Hepatocyte (in vitro differentiated cells): ENCODE measurements around the gene FGF1. TPM values are rescaled to one million over a fixed set of nuclear protein-coding genes. Genes with fewer than 3 reads are reported as not detected.

Source experiments
- DNase-seq: peaks from one replicate; pipeline ENCODE4 v3.0.0-alpha.2; 2016; ENCODE audit warnings: low spot score
- H2AFZ ChIP-seq: fragments of 200-600 bp; sonication (generic); 2 replicates; pipeline ENCODE4 v1.6.0; 2016; ENCODE audit warnings: antibody characterized with exemption, mild to moderate bottlenecking
- H3K27ac ChIP-seq: fragments of 200-600 bp; sonication (generic); 2 replicates; pipeline ENCODE4 v1.5.1; 2016; ENCODE audit warnings: mild to moderate bottlenecking
- H3K27me3 ChIP-seq: fragments of 200-600 bp; sonication (generic); 2 replicates; pipeline ENCODE4 v1.6.1; 2016
- H3K36me3 ChIP-seq: fragments of 200-600 bp; sonication (generic); replicated peaks from 2 replicates; pipeline ENCODE4 v1.5.1; 2016; ENCODE audit warnings: low read depth; ENCODE audit not compliant: insufficient read depth
- H3K4me1 ChIP-seq: fragments of 200-600 bp; sonication (generic); 2 replicates; pipeline ENCODE4 v1.5.1; 2016; ENCODE audit warnings: mild to moderate bottlenecking, moderate library complexity; ENCODE audit not compliant: insufficient read depth
- H3K4me2 ChIP-seq: fragments of 200-600 bp; sonication (generic); 2 replicates; pipeline ENCODE4 v1.6.0; 2016
- H3K4me3 ChIP-seq: fragments of 200-600 bp; sonication (generic); 2 replicates; pipeline ENCODE4 v1.5.1; 2016; ENCODE audit warnings: mild to moderate bottlenecking
- H3K79me2 ChIP-seq: fragments of 200-600 bp; sonication (generic); 2 replicates; pipeline ENCODE4 v1.6.0; 2017; ENCODE audit warnings: mild to moderate bottlenecking
- H3K9me2 ChIP-seq: fragments of 200-600 bp; sonication (generic); replicated peaks from 2 replicates; pipeline ENCODE4 v1.6.0; 2017; ENCODE audit warnings: mild to moderate bottlenecking; ENCODE audit not compliant: insufficient read depth
- H3K9me3 ChIP-seq: fragments of 200-600 bp; sonication (generic); 2 replicates; pipeline ENCODE4 v1.5.1; 2016; ENCODE audit warnings: low read depth, mild to moderate bottlenecking
- H4K20me1 ChIP-seq: fragments of 200-600 bp; sonication (generic); 2 replicates; pipeline ENCODE4 v1.6.0; 2016; ENCODE audit warnings: mild to moderate bottlenecking; ENCODE audit not compliant: insufficient read depth, poor library complexity, severe bottlenecking
- CTCF ChIP-seq: fragments of 200-600 bp; sonication (generic); IDR thresholded peaks from 2 replicates; pipeline ENCODE4 v1.5.1; 2016; ENCODE audit warnings: antibody characterized with exemption, mild to moderate bottlenecking; ENCODE audit not compliant: poor library complexity
- EZH2 ChIP-seq: fragments of 200-600 bp; sonication (generic); IDR thresholded peaks from 2 replicates; pipeline ENCODE4 v1.6.1; 2016; ENCODE audit warnings: antibody characterized with exemption, mild to moderate bottlenecking, borderline replicate concordance
- EZH2phosphoT487 ChIP-seq: fragments of 200-600 bp; sonication (generic); IDR thresholded peaks from one replicate; pipeline ENCODE4 v1.6.1; 2018; ENCODE audit warnings: antibody characterized with exemption, mild to moderate bottlenecking, low read depth, moderate library complexity; ENCODE audit not compliant: unreplicated experiment, severe bottlenecking
- whole genome bisulfite sequencing: methylation state at CpG from one replicate; pipeline ENCODE4 v1.1.6; 2016; ENCODE audit warnings: low lambda C conversion rate; ENCODE audit errors: missing lambda C conversion rate; 5-methylcytosine and 5-hydroxymethylcytosine counted together
- polyA plus RNA-seq: library from polyadenylated mRNA; unstranded; fragments of >200 nt; fragmentation: Nextera tagmentation; extraction: Ambion mirVana; gene quantifications from 2 replicates; pipeline ENCODE4 v1.2.1, GENCODE V29; 2016
- total RNA-seq: library from RNA; depleted of rRNA; stranded (reverse); fragments of >200 nt; gene quantifications from 2 replicates; pipeline ENCODE4 v1.2.3, GENCODE V29; 2014

The FGF1 gene
- total and polyA plus RNA-seq, 2 experiments from 2014 or later = 0.23 to 0.27 TPM

- Histone ChIP-seq H3K27ac (no peak overlapping the region), H3K36me3 (no peaks in the 10 kb centered on the region), H3K9me2 (no peaks in the 10 kb centered on the region), H2AFZ (no peak overlapping the region), H3K79me2 (no peaks in the 10 kb centered on the region), H3K4me2 (no peak overlapping the region), H3K27me3 (no peaks in the 10 kb centered on the region), H4K20me1 (no peaks in the 10 kb centered on the region), H3K9me3 (no peaks in the 10 kb centered on the region), H3K4me3 (no peak overlapping the region), H3K4me1 (no peaks in the 10 kb centered on the region)
- TF ChIP-seq EZH2 (no peak), CTCF (no peak), EZH2phosphoT487 (no peak)
- no peak for DNase-seq
- 67% methylated on average over 4 of the region's 4 CpGs for WGBS
These were observed 26.5 kb downstream of the FGF1 start for GRCh38 chr5:142659405-142659804.

- no peaks in the 10 kb centered on the region for H4K20me1 ChIP-seq
- WGBS = 100% methylated on average over 2 of the region's 2 CpGs
These were observed 27.6 kb downstream of the FGF1 start for GRCh38 chr5:142658278-142658677.

GRCh38 chr5:142657446-142657845 is 28.4 kb downstream of the FGF1 start:
- no peak overlapping the region for H3K4me2 ChIP-seq
- no peak for DNase-seq
- no peaks in the 10 kb centered on the region for H3K9me2 ChIP-seq
- 92% methylated on average over 8 of the region's 8 CpGs for WGBS
- no peak overlapping the region for H2AFZ ChIP-seq
- no peaks in the 10 kb centered on the region for H3K9me3 ChIP-seq
- H3K27ac ChIP-seq = no peak overlapping the region
- no peak overlapping the region for H3K4me3 ChIP-seq
- no peaks in the 10 kb centered on the region for H4K20me1 ChIP-seq
- H3K79me2 ChIP-seq = no peaks in the 10 kb centered on the region
- no peaks in the 10 kb centered on the region for H3K4me1 ChIP-seq
- no peak for TF ChIP-seq EZH2
- no peak for TF ChIP-seq CTCF
- no peak for TF ChIP-seq EZH2phosphoT487
- H3K36me3 ChIP-seq = no peaks in the 10 kb centered on the region
- H3K27me3 ChIP-seq = no peaks in the 10 kb centered on the region

More at GRCh38 chr5:142658278-142658677, 27.6 kb downstream of the FGF1 start:
- Histone ChIP-seq H3K9me2 (no peaks in the 10 kb centered on the region), H3K4me3 (no peak overlapping the region), H3K79me2 (no peaks in the 10 kb centered on the region), H3K4me2 (no peak overlapping the region), H3K9me3 (no peaks in the 10 kb centered on the region), H3K27ac (no peak overlapping the region), H3K27me3 (no peaks in the 10 kb centered on the region), H2AFZ (no peak overlapping the region), H3K4me1 (no peaks in the 10 kb centered on the region), H3K36me3 (no peaks in the 10 kb centered on the region)
- DNase-seq = no peak
- TF ChIP-seq EZH2phosphoT487 (no peak), CTCF (no peak), EZH2 (no peak)
